Epithelial cell of proximal tubule (primary cell): ENCODE results near the gene STT3B. TPM values are rescaled to one million over a fixed set of nuclear protein-coding genes. Genes with fewer than 3 reads are reported as not detected.
A peak's percentile ranks its signal among the peaks of the same experiment; 100 is the strongest.

ENCODE experiments used
- DNase-seq: peaks from one replicate; pipeline ENCODE4 v3.0.0-alpha.2; 2011; ENCODE audit warnings: low read depth
- H3K4me3 ChIP-seq: 2 replicates; pipeline ENCODE4 v1.5.1; 2011; ENCODE audit warnings: low read depth, mild to moderate bottlenecking, low read length
- total RNA-seq: library from RNA; depleted of rRNA; stranded (reverse); fragments of >200 nt; gene quantifications from 2 replicates; pipeline ENCODE4 v1.2.3, GENCODE V29; 2015
- TF ChIP-seq, protein P1 (sequence below): conservative IDR thresholded peaks from 2 replicates; pipeline ENCODE4 v1.5.1; 2012; ENCODE audit warnings: low read depth, mild to moderate bottlenecking, low read length

STT3B gene
- total RNA-seq, 1 donor from 2014 or later: 92.8 TPM

DNA sequence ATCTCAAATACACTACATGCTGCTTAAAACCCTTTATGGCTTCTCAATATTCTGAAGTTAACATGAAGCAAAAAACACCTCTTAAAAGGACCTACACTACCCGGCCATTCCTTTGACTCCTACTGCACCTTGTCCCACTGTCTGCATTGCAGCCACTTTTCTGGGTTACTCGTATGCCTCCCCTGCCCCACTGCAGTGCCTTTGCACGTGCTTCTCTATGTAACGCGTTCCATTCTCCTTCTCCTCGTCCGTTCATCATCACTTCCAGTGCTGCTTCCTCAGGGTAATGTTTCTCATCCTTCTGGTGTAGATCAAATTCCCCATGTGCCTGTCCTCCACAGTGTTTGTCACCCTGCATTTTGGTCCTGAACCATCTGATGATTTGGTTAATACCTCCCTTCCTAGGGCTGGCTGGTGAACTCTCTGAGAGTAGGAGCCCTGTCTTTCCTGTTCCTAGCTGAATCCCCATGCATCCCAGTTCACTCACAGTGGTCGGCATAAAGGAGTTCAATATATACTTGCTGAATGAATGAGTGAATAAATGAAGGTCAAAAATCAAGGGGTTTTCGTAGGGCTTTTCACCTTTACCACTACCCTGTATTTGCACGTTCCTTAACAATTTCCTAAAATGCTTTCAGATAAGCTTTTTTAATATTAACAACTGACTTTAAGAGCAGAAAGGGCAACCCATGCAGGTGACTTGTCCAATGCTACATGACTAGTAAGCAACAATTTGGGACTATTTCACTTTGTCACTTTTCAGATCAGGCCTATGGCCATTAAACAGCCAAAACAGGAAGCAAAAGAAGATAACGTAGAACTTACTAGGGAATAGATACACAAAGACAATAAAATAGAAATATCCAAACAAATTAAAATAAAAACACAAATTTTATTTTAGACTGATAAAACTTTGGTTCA lies 2.4 kb upstream of the STT3B start:
- no peak for DNase-seq
- H3K4me3 ChIP-seq: no peak overlapping the region
- TF ChIP-seq, protein P1, sequence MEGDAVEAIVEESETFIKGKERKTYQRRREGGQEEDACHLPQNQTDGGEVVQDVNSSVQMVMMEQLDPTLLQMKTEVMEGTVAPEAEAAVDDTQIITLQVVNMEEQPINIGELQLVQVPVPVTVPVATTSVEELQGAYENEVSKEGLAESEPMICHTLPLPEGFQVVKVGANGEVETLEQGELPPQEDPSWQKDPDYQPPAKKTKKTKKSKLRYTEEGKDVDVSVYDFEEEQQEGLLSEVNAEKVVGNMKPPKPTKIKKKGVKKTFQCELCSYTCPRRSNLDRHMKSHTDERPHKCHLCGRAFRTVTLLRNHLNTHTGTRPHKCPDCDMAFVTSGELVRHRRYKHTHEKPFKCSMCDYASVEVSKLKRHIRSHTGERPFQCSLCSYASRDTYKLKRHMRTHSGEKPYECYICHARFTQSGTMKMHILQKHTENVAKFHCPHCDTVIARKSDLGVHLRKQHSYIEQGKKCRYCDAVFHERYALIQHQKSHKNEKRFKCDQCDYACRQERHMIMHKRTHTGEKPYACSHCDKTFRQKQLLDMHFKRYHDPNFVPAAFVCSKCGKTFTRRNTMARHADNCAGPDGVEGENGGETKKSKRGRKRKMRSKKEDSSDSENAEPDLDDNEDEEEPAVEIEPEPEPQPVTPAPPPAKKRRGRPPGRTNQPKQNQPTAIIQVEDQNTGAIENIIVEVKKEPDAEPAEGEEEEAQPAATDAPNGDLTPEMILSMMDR: no peak

DNA sequence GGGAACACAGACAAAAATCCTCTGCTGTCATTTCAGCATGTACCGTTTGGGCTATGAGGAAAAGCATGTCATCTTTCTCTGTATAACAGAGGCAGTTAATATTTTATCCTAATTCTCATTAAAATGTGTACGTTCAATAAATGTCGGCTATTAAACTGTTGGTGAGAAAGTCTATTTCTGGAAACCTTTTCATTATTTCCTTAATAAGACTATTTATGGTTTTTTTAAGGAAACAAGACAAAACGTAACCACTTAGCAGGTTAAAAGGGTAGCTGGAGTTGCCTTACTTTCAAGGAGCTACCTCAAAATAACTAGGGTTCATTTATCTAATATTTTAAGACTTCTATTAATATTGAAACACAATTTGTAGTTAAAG lies 1.8 kb upstream of the STT3B start:
- TF ChIP-seq, protein P1: no peak
- H3K4me3 ChIP-seq: peak overlapping the region; percentile 88
- no peak for DNase-seq

DNA sequence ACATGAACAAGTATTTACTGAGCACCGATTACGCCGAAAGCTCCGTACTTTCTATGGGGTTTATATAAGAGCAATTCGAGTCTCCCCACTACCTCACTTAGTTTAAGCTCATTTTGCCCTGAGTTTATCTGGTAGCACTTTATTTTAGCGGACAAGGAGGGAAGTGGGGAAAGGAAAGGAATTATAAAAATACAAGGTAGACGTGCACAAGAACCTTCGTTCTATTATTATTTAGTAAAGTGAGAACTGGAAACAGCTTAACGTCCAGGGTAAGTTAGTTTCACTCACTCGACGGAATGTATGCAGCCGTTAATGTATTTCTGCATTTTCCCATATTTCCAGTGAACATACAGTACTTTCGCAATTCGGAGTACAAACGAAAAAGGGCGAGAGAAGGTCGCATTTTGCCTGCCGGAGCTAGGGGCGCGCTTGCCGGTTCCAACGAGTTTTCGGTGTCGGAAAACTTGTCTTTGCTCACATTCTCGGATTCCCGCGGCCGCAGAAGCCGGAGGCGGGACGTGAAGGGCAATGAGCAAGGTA lies 1.2 kb upstream of the STT3B start:
- peak; percentile 38 for DNase-seq
- TF ChIP-seq, protein P1: peak; percentile 24
- peak overlapping the region; percentile 88 for H3K4me3 ChIP-seq

DNA sequence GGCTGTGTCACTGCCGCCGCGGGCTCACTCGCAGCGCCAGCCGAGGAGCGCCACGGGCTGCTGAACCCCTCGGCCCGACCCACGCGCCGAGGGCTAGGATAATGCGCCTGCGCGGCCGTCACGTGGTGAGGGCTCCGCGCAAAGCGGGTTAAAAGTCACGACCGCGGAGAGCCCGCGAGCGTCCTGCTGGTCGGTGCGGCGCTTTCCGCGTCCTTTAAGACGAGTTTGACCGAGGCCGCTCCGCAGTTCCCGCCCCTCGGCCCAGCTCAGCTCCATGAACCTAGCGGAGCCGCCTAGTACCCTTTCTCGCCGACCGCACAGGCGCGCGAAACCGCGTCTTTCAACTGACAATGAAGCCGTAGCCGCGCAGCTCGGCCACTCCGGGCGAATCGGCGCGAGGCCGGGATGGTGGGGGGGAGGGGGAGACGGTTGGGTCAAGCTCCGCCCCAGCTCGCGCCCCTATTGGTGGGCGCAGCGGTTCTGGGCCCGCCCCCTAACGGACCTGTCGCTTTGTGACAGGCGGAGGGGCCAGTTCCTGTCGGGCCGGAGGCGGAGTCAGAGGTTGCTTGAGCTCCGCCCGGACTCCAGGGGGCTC lies 636 bp upstream of the STT3B start:
- peak; percentile 70 for DNase-seq
- TF ChIP-seq, protein P1: no peak
- peak overlapping the region; percentile 88 for H3K4me3 ChIP-seq

DNA sequence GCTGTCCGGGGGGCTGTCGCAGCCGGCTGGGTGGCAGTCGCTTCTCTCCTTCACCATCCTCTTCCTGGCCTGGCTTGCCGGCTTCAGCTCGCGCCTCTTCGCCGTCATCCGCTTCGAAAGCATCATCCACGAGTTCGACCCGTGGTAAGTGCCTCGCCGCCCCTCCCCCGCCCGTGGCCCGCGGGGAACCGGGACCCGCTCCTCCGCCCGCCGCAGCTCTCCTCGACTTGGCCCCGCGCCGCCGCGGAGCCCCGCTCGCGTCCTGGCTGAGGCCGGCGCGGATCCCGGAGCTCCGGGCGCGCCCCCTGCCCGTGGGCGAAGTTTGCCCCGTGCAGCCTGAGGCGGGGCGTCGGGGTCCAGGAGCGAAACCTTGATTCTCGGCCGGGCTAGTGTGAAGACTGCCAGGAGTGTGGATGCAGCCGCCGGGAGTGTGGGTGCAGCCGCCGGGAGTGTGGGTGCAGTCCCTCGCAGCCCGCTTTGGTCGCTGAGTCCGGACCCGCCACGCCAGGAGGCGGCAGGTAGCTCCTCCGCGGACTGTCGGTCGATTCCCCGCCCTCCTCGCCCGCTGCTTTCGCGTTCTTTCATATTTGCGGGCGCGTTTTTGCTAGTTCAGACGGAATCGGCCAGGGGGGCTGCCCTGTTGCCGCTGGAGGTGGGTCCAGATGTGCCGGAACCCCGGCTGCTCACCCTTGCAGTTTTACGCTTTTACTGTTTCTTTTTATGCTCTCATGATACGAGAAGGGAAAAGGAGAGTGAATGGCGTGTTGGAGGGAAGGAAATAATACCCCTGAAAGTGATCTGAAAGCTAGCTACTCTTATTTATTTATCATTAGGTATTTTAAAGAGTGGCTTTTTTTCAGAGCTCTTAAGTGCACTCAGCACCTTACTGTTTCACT lies 692 bp downstream of the STT3B start:
- TF ChIP-seq, protein P1: peak; percentile 13
- DNase-seq: no peak
- peak overlapping the region; percentile 88 for H3K4me3 ChIP-seq

DNA sequence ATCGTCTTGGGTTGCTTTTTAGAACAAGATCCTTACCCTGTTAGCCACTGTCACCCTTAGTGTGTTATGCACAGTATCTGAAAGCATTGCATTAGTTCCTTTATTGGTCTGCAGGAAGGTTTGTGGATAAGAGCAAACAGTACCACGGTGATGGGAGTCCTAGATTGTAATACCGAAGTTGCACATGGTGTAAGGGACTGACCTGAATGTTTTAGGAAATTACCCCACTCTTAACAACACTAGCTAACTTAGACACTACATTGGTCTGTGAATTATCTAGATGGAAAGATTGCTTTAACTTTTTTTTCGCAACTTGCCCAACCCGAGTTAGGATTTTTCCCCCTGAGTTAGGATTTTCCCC lies 1.3 kb downstream of the STT3B start:
- no peak for DNase-seq
- TF ChIP-seq, protein P1: no peak
- H3K4me3 ChIP-seq: peak overlapping the region; percentile 88
